LoVo (cell line): ENCODE data around the gene ONECUT2.

Source experiments
- DNase-seq: peaks from one replicate; pipeline ENCODE4 v3.0.0-alpha.2; 2016; ENCODE audit warnings: low spot score

The ONECUT2 gene

GRCh38 chr18:57529151-57529550 is 94.0 kb downstream of the ONECUT2 start:
- DNase-seq = no peak

DNA sequence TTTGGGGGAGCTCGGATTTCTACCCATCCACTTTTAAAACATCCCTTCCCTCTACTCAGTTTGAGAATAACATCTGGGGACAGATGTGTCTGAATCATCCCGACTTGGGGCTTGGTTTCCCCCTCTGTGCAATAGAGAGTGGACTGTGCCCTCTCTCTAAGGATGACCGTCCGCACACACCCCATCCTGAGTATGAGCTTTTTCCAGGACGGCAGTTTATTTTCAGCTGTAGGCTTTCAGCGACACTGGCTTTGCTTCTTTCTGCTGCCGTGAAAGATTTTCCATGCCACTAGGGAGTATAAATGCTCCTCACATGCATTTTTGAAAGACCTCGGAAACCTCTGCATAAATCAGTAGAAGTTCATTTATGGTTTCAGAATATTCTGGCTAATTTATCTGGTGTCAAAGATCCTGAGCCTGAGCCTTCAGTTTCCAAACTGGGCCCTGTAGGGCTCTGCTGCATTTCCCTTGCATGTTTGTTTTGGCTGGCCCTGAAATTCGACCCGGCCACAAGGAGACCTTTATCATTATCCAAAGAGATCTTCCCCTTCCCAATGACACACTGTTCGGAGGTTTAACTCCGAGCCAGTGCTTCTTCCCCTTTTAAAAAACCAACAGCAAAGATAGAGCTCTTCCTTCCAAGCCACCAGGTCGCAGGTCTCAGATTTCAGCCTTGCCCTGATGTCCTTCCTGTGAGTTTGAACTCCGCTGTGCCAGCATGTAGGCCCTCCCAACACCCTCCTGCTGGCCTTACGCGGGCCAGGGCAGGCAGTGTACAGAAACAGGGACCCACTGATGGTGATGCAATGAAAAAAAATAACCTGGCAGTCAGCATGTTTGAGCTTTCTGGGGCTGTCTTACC is 98.1 kb downstream of the ONECUT2 start:
- no peak for DNase-seq

DNA sequence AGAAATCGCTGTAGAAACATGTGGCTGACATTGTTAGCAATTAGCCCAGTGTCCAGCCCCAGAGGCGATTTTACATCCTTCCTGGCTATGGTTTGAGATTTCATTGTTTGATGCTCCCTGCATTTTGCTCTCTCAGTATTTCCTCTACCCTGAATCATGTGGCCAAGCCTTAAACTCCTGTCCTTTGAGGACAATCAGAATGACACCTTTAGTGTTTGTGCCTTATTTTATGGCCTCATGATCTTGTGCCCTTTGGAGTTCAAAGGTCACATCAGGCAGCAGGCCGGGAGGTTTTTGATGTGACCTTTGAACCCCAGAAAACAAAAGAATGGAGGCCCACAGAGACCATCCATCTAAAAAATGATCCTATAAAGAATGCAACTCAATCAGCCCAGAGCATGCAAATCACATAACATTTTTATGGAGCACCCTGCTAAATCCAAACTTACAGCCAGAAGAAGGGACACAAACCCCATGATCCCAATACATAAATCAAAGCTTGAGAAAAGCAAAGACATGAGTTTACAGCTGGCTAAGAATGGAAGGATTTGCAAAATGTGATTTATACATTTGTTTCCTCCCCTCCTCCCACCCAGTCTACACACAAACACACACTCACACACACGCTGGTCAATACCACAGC is 98.8 kb downstream of the ONECUT2 start:
- no peak for DNase-seq

- no peak for DNase-seq
Observed at GRCh38 chr18:57534511-57534909, 99.3 kb downstream of the ONECUT2 start.

GRCh38 chr18:57538614-57539013 is 103.4 kb downstream of the ONECUT2 start:
- no peak for DNase-seq

GRCh38 chr18:57539702-57540101 is 104.5 kb downstream of the ONECUT2 start:
- no peak for DNase-seq
